Vagina (tissue), 2 donors: ENCODE measurements around the gene TMEM235. TPM values are rescaled to one million over a fixed set of nuclear protein-coding genes. Genes with fewer than 3 reads are reported as not detected.

Source experiments
- DNase-seq, 2 donors: peaks; one replicate each; pipeline ENCODE4 v3.0.0-alpha.2; 2017; ENCODE audit errors: extremely low spot score in 2 of 2
- H3K27ac ChIP-seq: fragments of 200-600 bp; sonication (generic); one replicate; pipeline ENCODE4 v1.5.1; 2019
- H3K27me3 ChIP-seq: fragments of 200-600 bp; sonication (generic); one replicate; pipeline ENCODE4 v1.5.1; 2019
- H3K36me3 ChIP-seq, 2 donors: fragments of 200-600 bp; sonication (generic); one replicate each; pipeline ENCODE4 v1.5.1; 2017 to 2019
- H3K4me1 ChIP-seq: fragments of 200-600 bp; sonication (generic); one replicate; pipeline ENCODE4 v1.5.1; 2019
- H3K4me3 ChIP-seq, 2 donors: fragments of 200-600 bp; sonication (generic); 1 replicate in 1 of 2; 2 replicates in 1 of 2; pipeline ENCODE4 v1.5.1; 2016 to 2019
- H3K9me3 ChIP-seq: fragments of 200-600 bp; sonication (generic); one replicate; pipeline ENCODE4 v1.5.1; 2019
- CTCF ChIP-seq, 3 experiments: fragments of 450-650 bp in 2 of 3; fragments of 200-600 bp in 1 of 3; sonication (generic) in 1 of 3; IDR thresholded peaks; one replicate each; pipeline ENCODE4 v1.5.1; 2017 to 2019; ENCODE audit warnings: antibody characterized with exemption in 3 of 3, mild to moderate bottlenecking in 2 of 3, moderate library complexity in 2 of 3
- POLR2A ChIP-seq, 2 donors: fragments of 450-650 bp; IDR thresholded peaks; one replicate each; pipeline ENCODE4 v1.6.1; 2017; ENCODE audit warnings: antibody characterized with exemption in 2 of 2, mild to moderate bottlenecking in 2 of 2, moderate library complexity in 2 of 2
- POLR2AphosphoS5 ChIP-seq, 2 donors: sonication (generic); formaldehyde crosslinking; IDR thresholded peaks; one replicate each; pipeline ENCODE4 v1.9.0; 2017; ENCODE audit warnings: antibody characterized with exemption in 2 of 2, mild to moderate bottlenecking in 2 of 2, low read depth in 1 of 2; ENCODE audit not compliant: insufficient read depth in 1 of 2
- intact Hi-C: fragments of 100-400 bp; cut with DNase I; formaldehyde crosslinking; loops from one replicate; pipeline ENCODE4 v1.15.1; 2023
- total RNA-seq: library from RNA; depleted of rRNA; stranded (reverse); fragments of >200 nt; gene quantifications from one replicate; pipeline ENCODE4 v1.2.3, GENCODE V29; 2016

The TMEM235 gene
- not detected for total RNA-seq

GRCh38 chr17:78230996-78231935 lies at the start of gene TMEM235:
TMEM235 (plus strand) TSS chr17:78231631; CDS start chr17:78232024, 393 bp downstream.
- intact Hi-C loops: no loop called here
- Histone ChIP-seq H3K36me3 (no peaks in the 10 kb centered on the region), H3K4me1 (no peaks in the 10 kb centered on the region), H3K27ac (no peak within 1 kb of the TSS), H3K9me3 (no peaks in the 10 kb centered on the region), H3K4me3 (no peak within 1 kb of the TSS), H3K27me3 (no peaks in the 10 kb centered on the region)
- TF ChIP-seq POLR2A (IDR thresholded peaks at IDR 0.05) (no peak), POLR2AphosphoS5 (IDR thresholded peaks at IDR 0.05; ENCODE audit: insufficient read depth in 1 of 2, low read depth in 1 of 2) (no peak), CTCF (IDR thresholded peaks at IDR 0.05) (no peak)
- no peak for DNase-seq

GRCh38 chr17:78182504-78182903 lies 48.9 kb upstream of the TMEM235 start:
- TF ChIP-seq POLR2AphosphoS5 (IDR thresholded peaks at IDR 0.05; ENCODE audit: insufficient read depth in 1 of 2, low read depth in 1 of 2) (no peak), POLR2A (IDR thresholded peaks at IDR 0.05) (no peak), CTCF (IDR thresholded peaks at IDR 0.05) (no peak)
- Histone ChIP-seq H3K4me3 (no peak overlapping the region), H3K27ac (no peak overlapping the region), H3K9me3 (no peaks in the 10 kb centered on the region), H3K36me3 (no peaks in the 10 kb centered on the region), H3K27me3 (no peaks in the 10 kb centered on the region), H3K4me1 (peaks cover 16% of the 10 kb centered on the region)
- DNase-seq: no peak
- intact Hi-C loops: no loop called here

DNA sequence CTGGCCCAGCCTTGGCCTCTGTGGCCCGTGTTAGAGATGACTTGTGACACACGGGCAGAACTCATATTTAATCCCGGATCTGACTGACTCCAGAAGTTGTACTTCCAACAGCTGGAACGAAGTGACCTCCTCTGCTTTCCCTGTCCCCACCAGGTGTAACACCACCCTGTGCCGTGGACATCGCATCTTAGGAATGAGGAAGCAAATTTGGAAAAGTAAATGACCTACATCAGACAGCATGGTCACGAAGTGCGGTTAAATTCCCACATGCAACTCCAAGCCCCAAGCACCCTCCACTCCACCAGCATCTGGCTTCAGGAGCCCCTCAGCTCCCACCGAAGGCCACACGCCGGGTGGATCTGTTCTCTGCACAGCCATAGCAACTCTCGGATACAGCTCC lies 47.5 kb upstream of the TMEM235 start:
- H3K36me3 ChIP-seq: no peaks in the 10 kb centered on the region
- TF ChIP-seq CTCF (IDR thresholded peaks at IDR 0.05) (no peak), POLR2A (IDR thresholded peaks at IDR 0.05) (no peak), POLR2AphosphoS5 (IDR thresholded peaks at IDR 0.05; ENCODE audit: insufficient read depth in 1 of 2, low read depth in 1 of 2) (no peak)
- no peak overlapping the region for H3K4me3 ChIP-seq
- H3K27me3 ChIP-seq: no peaks in the 10 kb centered on the region
- intact Hi-C loops: no loop called here
- peaks cover 26% of the 10 kb centered on the region for H3K4me1 ChIP-seq
- no peak overlapping the region for H3K27ac ChIP-seq
- no peaks in the 10 kb centered on the region for H3K9me3 ChIP-seq
- DNase-seq: no peak

GRCh38 chr17:78184351-78184750 lies 47.1 kb upstream of the TMEM235 start:
- no peaks in the 10 kb centered on the region for H3K9me3 ChIP-seq
- DNase-seq: no peak
- H3K4me1 ChIP-seq: peaks cover 26% of the 10 kb centered on the region
- TF ChIP-seq CTCF (IDR thresholded peaks at IDR 0.05) (no peak), POLR2AphosphoS5 (IDR thresholded peaks at IDR 0.05; ENCODE audit: insufficient read depth in 1 of 2, low read depth in 1 of 2) (no peak), POLR2A (IDR thresholded peaks at IDR 0.05) (no peak)
- no peak overlapping the region for H3K27ac ChIP-seq
- no peaks in the 10 kb centered on the region for H3K36me3 ChIP-seq
- no peak overlapping the region for H3K4me3 ChIP-seq
- no peaks in the 10 kb centered on the region for H3K27me3 ChIP-seq
- intact Hi-C loops: no loop called here

DNA sequence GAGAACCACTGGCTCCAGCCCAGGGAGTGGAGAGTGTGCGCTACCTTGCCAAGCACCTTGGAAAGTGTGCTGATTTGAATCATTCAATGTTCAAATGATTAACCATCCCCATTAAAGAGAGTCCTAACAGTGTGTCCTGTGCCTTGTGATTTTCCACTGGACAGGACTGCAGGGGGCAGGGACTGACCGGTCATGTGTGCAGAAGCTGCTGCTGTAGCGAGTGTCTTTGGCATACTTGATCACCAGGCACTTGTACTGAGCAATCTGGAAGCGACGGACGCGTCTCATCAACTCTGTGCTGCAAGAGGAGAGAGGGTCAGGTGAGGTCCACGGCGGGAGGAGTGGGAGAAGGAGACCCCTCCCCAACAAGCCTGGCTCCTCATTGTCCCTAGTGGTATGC lies 46.6 kb upstream of the TMEM235 start:
- Histone ChIP-seq H3K9me3 (no peaks in the 10 kb centered on the region), H3K27ac (no peak overlapping the region), H3K4me3 (no peak overlapping the region), H3K36me3 (no peaks in the 10 kb centered on the region), H3K4me1 (peaks cover 26% of the 10 kb centered on the region), H3K27me3 (no peaks in the 10 kb centered on the region)
- intact Hi-C loops: no loop called here
- DNase-seq: no peak
- TF ChIP-seq POLR2AphosphoS5 (IDR thresholded peaks at IDR 0.05; ENCODE audit: insufficient read depth in 1 of 2, low read depth in 1 of 2): no peak
- TF ChIP-seq POLR2A (IDR thresholded peaks at IDR 0.05): no peak
- no peak for TF ChIP-seq CTCF (IDR thresholded peaks at IDR 0.05)
